ENCODE measurements around the gene PAFAH1B1.

DNA sequence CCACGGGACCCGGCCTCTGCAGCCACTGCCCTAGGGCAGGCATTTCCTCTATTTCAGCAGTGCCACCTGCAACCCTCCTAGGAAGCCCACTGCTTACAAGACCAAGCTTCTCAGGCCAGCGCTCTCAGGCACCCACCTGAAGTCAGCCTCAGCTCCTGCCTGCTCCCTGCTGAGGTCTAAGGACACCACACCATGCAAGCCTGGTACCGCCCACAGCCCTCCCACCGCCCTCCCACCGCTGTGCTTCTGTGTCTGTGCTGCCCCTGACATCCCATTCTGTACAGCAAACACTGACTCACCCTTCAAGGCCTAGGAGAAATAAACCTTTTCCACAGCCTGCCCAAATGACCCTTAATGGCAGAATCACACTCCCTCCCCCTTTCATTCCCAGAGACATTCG is 111.8 kb downstream of the PAFAH1B1 start:
- TF ChIP-seq, protein P1, sequence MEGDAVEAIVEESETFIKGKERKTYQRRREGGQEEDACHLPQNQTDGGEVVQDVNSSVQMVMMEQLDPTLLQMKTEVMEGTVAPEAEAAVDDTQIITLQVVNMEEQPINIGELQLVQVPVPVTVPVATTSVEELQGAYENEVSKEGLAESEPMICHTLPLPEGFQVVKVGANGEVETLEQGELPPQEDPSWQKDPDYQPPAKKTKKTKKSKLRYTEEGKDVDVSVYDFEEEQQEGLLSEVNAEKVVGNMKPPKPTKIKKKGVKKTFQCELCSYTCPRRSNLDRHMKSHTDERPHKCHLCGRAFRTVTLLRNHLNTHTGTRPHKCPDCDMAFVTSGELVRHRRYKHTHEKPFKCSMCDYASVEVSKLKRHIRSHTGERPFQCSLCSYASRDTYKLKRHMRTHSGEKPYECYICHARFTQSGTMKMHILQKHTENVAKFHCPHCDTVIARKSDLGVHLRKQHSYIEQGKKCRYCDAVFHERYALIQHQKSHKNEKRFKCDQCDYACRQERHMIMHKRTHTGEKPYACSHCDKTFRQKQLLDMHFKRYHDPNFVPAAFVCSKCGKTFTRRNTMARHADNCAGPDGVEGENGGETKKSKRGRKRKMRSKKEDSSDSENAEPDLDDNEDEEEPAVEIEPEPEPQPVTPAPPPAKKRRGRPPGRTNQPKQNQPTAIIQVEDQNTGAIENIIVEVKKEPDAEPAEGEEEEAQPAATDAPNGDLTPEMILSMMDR (IDR thresholded peaks at IDR 0.05; ENCODE audit: low read depth, low read length), result no peak
- no peak for TF ChIP-seq EZH2phosphoT487 (IDR thresholded peaks at IDR 0.05; ENCODE audit: low read depth)

All from OCI-LY3 (cell line).